IPS-NIHi7 (cell line): ENCODE data around the gene UBE2O.
A peak's percentile ranks its signal among the peaks of the same experiment; 100 is the strongest.

Source experiments
- DNase-seq: peaks from one replicate; pipeline ENCODE4 v3.0.0; 2012; ENCODE audit warnings: mixed read lengths; ENCODE audit errors: extremely low spot score

Gene UBE2O

DNA sequence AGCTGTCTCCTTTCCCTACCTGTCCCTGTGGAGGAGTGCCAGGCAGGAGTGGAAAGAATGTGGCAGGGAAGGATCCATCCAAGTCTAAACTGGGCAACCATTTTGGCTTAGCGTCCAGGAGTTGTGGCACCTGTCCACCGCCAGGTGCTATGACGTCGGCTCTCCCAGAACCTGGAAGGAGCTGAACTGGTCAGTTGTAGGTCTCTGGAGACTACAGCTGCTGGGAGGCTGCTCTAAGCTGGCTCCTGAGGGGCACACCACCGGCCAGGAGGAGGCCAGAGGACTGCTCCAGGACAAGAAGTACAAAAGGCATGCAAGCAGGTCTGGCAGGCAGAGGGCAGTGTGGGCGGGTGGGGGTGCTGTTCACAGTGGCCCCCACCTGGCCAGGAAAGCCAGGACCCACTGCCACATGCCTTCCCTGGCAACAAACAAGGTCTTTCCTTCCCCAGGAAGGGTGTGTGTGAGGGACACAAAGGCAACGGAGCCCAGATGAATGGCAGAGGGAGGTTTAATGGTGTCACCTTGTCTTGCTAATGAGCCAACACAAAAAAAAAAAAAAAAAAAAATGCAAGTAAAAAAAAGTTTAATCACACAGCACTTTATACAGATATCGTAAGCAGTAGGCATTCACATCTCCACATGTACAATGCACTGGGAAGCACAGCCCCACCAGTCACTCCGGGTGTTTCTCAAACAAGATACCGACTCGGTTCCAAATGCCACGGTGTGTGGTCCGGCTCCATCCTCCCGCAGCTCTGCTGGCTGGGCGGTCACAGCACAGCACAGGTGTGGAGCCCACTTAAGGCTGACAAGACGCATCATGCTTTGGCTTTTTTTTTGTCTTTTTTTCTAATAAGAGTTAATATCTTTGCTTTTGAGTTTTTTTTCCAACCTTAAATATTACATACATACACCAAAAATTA, 63.7 kb downstream of the UBE2O start:
- peak; percentile 43 for DNase-seq

DNA sequence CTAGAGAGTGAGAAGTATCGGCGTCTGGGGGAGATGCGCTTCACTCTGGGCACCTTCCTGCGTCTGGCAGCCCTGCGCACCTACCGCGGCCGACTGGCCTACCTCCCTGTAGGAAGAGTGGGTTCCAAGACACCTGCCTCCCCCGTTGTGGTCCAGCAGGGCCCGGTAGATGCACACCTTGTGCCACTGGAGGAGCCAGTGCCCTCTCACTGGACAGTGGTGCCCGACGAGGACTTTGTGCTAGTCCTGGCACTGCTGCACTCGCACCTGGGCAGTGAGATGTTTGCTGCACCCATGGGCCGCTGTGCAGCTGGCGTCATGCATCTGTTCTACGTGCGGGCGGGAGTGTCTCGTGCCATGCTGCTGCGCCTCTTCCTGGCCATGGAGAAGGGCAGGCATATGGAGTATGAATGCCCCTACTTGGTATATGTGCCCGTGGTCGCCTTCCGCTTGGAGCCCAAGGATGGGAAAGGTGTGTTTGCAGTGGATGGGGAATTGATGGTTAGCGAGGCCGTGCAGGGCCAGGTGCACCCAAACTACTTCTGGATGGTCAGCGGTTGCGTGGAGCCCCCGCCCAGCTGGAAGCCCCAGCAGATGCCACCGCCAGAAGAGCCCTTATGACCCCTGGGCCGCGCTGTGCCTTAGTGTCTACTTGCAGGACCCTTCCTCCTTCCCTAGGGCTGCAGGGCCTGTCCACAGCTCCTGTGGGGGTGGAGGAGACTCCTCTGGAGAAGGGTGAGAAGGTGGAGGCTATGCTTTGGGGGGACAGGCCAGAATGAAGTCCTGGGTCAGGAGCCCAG, 65.8 kb downstream of the UBE2O start:
- DNase-seq = no peak

DNA sequence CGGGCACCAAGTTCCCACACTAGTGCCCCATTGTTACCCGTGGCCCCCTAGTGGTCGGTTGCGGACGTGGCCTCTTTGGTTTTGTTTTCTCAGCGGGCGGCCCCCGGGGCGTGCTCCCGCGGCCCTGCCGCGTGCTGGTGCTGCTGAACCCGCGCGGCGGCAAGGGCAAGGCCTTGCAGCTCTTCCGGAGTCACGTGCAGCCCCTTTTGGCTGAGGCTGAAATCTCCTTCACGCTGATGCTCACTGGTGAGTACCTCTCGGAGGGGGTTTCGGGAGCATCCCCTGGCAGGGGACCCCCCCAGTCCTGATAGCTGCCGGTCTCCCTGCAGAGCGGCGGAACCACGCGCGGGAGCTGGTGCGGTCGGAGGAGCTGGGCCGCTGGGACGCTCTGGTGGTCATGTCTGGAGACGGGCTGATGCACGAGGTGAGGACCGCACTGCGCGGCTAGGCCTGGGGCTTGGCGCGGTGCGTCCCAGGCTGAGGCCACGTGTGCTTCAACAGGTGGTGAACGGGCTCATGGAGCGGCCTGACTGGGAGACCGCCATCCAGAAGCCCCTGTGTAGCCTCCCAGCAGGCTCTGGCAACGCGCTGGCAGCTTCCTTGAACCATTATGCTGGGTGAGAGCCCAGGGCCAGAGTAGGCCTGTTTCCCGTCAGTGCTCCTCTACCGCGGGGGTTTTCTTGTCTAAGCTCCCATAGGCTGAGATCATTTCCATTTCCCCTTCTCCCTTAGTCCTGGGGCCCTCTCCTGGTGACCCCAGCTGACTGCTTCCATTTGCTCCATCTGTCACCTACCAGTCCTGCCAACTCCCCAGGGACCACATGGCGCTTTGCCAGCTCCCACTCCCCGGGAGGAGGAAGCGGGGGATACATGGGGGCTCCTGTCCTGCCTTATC, 66.8 kb downstream of the UBE2O start:
- peak; percentile 84 for DNase-seq

DNA sequence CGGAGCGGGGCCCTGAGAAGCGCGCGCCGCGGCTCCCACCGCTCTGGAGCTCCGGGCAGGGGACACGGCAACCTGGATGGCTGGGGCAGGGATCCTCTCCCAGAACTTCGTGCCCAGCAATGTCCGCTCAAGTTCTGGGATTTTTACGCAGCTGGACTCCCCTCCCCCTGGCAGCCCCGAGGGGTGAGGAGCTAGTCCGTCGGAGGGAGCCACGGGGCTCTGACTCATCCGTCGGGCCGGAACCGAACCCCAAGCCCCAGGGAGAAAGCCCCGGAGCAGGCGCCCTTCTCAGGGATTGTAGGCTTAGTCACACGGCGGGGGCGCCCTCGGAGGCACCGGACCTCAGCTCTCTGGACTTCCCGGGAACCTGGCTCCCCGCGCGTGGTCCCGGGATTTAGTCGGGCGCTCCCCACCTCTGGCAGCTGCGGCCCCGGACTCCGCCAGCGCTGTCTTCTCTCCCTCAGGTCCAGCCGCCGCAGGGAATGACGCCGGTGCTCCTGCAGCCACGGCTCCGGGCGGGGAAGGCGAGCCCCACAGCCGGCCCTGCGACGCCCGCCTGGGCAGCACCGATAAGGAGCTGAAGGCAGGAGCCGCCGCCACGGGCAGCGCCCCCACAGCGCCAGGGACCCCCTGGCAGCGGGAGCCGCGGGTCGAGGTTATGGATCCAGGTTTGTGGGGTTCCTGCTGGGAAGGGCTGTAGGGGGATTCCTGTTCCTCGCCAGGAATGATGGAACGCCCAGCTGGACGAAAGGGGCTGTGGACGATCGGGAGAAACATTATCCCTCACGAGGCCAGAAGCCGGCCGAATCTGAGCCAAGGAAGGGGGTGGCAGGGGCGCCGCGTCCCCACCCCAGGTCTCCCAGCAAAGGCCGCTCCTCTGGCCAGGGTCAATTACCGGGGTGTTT, 67.7 kb downstream of the UBE2O start:
- no peak for DNase-seq

DNA sequence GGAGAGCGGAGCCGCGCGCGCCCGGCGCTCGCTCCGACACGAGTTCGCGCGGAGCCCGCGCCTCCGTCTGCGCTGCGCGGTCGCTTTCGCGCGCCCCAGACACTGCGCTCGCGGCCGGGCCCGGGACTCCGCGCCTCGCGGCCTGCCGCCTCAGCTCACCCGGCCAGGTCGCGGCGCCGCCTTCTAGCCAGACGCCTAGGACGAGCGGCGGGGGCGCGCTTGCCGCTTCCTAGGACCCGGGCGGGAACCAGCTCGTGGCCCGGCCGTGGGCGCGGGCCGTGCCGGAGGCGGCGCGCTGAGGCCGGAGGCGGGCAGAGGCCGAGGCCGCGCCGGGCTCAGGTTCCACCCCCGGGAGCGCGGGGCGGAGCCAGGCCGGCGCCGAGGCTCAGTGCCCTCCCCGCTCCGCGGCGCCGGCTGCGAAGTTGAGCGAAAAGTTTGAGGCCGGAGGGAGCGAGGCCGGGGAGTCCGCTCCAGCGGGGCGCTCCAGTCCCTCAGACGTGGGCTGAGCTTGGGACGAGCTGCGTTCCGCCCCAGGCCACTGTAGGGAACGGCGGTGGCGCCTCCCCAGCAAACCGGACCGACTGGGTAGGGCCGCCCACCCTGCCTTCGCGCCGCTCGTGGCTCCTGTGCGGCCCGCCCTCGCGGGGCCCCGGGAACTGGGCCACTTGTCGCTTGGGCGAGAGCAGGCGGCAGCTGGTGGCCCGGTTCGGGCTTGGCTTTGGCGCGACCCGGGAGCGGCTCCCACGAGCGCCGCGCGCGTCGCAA, 68.5 kb downstream of the UBE2O start, which contains the start of gene SPHK1:
Gene SPHK1, plus strand, starts transcription at position 388 of the 765 bp plus-strand sequence. CDS start 1,036 bp downstream, outside the sequence.
- DNase-seq = peak; percentile 83

DNA sequence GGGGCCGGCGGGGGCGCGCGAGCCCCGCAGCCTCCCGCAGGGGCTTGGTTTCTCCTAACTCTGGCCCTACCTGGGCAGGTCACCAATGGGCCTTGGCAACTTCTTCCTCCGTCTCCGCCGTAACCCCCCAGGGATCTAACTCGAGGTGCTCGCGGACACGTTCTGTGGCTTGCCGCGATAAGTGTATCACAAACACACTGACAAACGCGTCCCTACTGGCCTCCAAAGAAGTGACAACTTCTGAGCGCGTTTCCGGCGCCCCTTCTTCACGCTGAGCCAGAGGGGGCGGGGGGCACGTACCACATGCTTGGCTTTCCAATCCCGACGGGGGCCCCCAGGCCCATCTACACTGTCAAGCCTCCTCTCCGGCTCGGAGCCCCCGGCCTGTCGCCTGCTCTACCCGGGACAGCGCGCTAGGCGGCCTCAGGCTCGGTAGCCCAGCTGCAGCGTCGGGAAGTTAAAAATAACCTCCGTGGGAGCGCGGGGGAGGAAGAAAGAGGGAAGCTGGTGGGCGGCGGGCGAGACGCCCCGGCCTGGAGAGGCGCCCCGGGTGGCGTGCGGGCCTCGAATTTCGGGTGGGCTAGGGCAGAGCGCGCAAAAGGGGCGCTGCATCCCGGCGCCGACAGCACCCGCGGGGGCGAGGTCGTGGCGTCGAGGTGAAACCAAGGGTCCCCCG, 69.3 kb downstream of the UBE2O start:
- DNase-seq = peak; percentile 58

DNA sequence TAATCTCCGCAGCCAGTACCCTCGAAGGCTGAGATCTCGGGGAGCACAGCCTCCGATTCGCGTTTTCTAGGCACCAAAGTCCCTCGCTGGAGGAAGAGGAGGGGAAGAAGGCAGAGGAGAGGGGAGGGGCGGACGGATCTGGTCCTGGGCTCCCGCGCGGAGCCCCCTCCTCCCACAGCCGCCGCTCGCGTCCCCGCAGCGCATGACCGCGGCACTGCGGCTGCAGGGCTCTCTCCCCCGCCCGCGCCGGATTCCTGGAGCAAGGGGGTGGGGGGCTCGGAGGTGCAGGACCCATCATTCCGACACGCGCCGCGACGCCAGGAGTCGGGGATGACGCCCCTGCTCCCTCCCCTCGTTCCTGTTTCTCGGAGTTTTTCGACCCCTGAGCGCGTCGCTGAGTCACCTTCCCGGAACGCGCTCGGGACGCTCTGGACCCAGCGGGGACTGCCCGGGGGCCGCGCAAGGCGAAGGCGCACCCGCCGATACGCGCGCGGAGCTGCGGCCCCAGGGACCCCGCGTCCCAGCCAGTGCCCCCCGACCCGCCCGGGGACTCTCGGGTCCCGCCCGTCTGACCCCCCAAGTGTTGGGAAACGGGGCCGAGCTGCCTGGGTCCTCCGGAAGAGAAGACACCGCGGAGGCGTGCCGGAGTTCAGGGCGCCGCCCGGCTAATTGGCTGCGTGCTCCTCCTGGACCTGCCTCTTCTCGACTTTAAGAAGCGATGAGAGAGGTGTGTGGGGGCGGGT, 70.0 kb downstream of the UBE2O start:
- DNase-seq = peak; percentile 79

DNA sequence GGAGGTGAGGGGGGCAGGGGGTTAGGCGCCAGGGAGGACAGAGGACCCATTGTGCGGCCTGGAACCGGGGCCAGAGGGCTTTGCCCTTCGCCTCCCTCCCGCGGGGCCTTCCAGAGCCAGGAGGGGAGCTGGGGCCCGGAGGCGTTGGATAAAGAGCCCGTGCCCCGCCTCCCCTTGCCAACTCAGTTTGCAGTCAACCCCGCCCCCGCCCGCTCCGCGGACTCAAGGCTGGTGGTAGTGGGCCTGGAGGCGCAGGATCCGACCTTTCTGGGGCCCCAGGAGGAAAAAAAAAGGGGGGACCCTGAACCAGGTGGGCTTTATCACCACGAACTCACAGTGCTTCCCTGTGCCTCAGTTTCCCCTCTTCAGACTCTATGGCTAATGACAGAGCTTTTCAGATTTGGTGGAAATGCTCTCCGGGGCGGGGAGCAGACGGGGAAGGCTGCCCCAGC, 70.6 kb downstream of the UBE2O start:
- DNase-seq = peak; percentile 80

DNA sequence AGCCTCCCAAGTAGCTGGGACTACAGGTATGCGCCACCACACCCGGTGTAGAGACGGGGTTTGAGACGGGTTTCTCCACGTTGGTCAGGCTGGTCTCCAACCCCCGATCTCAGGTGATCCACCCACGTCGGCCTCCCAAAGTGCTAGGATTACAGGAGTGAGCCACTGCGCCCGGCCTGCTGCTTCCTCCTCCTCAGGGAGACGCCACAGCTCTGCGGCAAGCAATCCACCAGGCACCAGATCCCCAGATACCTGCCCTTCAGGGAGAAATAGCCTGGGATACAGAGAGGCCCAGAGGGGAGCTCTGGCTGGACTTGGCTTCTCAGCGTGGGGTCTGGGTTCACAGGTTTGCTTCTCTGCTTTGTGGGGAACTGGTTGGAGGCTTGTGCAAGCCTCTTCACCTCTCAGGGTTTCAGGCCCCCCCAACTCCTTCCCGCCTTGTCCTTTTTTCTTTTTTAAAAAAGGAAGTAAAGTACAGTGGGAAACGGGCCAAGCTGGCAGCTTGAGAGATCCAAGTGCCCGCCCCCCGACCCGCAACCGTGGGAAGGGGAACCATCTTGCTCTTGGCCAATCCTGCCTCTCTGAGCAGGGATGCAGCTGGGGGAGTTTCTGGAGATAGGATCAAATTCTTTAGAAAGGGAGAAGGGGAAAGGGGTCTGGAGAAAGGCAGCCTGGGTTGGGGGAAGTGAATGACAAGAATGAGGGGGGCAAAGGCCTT, 71.2 kb downstream of the UBE2O start:
- DNase-seq = no peak

DNA sequence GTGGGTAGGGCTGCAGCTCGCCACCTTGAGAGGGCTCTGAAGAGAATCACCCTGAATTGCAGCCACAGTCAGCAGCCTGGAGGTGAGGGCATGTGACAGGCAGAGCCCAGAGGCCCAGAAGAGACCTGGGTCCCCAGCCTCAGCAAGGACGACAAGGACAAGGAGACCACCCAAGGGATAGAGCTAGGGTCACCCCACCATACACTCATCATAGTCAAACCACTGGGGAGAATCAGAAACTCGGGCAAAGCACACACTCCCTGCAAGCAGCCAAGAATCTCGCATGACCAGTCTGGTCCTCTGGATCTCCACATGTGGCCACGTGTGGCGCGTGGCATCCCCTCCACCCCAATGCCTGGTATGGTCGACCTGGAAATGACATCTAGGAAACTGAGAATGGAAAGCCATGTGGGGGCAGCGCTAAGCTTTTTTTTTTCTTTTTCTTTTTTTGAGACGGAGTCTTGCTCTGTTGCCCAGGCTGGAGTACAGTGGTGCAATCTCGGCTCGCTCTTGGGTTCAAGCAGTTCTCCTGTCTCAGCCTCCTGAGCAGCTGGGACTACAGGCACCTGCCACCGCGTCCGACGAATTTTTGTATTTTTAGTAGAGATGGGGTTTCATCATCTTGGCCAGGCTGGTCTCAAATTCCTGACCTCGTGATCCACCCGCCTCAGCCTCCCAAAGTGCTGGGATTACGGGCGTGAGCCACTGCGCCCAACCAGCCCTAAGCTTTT, 73.1 kb downstream of the UBE2O start:
- no peak for DNase-seq

DNA sequence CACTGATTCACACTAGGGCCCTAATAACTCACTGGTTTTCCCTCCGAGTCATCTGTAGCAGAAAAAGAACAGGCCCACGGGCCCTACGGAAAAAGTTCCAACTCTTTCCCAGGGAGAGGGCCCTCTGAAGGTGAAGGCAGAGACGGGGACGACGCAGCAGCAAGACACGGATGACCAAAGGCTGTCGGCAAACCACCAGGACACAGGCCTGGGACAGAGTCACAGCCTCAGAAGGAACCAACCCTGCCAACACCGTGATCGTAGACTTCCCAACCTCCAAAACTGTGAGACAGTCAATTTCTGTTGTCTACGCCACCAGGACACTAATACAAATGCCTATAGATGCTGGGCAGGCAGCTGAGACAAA, 73.7 kb downstream of the UBE2O start:
- no peak for DNase-seq

DNA sequence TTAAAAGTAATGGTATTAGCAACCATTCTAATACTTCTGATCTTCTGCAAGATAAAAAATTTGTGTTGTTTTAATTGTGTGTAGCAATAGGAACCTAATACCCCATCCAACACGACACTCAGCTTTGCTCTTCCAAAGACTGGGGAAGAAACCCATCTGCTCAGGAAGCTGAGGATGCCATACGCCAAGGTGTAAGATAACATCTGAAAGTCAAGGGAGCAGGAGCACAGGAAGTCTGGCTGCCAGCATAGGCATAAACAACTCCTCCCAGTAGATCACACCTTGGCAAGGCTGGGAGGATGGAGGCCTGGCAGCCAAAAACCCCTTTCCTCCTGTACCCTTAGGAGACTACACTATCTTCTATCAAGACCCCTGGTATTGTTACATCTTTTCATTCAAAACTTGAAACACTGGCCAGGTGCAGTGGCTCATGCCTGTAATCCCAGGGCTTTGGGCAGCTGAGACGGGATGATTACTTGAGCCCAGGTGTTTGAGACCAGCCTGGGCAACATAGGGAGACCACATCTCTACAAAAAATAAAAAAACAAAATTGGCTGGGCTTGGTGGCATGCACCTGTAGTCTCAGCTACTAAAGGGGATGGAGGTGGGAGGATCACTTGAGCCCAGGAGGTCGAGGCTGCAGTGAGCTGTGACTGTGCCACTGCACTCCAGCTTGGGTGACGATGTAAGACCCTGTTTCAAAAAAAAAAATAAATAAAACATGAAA, 74.2 kb downstream of the UBE2O start:
- no peak for DNase-seq

DNA sequence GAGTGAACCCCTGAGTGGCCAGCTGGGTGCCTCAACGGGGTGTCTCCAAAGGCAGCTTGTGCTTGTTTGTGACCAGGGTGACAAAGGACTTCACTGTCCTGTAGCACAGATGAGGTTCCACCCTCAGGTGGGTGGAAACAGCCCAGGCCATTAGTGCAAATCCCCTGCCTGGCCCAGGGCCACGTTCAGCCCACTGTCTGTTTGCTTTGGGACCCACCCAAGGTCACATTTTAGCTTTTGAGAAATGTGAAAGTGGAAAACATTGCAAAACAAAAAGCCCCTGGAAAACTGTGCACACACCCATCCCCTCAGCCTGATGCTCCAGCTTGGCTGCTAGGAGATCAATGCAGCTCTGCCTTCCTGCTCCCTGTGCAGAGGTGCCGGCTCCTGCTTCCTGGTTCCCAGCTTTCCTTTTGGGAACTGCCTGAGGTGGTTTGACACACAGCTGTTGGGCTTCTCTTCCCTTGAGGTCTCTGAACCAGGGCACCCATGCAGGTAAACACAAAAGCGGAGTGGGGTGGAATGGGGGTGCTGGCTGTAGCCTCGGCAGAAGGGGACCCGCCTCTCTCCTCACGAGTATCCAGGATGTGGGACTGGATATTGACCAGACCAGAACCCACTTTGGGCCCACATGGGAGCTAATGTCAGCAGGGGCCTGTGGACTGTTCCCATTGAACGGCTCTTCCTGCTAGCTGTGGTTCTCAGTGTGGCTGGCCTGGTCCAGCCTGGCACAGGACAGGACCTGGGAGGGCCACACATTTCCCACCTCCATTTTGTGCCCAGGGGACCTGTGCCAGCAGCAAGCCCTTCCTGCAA, 76.4 kb downstream of the UBE2O start:
- DNase-seq = no peak

DNA sequence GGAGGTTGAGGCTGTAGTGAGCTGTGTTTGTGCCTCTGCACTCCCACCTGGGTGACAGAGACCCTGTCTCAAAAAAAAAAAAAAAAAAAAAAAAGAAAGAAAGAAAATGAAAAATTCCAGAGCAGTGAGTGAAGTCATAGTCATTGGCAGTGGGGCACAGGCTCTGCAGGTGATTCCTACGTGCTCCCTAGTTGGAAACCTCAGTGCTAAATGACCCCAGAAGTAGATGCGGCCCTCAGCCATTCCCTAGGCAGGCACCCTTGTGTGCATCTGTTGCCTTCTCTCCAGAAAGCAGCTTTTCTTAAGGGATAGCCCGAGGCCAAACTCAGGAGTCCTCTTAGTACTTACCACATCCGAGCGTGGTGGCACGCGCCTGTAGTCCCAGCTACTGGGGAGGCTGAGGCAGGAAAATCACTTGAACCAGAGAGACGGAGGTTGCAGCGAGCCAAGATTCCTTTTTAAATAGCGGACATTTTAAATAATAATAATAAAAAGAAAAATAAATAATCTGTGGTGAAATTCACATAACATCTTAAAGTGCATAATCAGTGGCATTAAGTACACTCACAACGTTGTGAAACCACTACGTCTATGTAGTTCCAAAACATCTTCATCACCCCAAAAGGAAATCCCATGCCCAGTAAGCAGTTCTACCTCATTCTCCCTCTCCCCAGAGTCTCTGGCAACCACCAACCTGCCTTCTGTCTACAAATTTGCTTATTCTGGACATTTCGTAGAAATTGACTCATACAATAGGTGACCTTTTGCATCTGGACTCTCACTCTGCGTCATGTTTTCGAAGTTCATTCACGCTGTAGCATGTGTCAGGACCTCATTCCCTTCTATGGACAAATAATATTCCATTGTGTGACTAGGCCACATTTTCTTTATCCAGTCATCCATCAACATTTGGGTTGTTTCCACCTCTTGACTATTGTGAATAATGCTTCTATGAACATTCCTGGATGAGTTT, 81.0 kb downstream of the UBE2O start:
- no peak for DNase-seq
